Fibroblast of villous mesenchyme (primary cell): ENCODE measurements around the gene SKAP1. TPM values are rescaled to one million over a fixed set of nuclear protein-coding genes. Genes with fewer than 3 reads are reported as not detected.

ENCODE experiments used
- DNase-seq: peaks from one replicate; pipeline ENCODE4 v3.0.0-alpha.2; 2010; ENCODE audit warnings: low read depth
- H3K4me3 ChIP-seq: 2 replicates; pipeline ENCODE4 v1.5.1; 2011; ENCODE audit warnings: low read depth, mild to moderate bottlenecking, low read length
- total RNA-seq: library from RNA; depleted of rRNA; stranded (reverse); fragments of >200 nt; gene quantifications from 2 replicates; pipeline ENCODE4 v1.2.3, GENCODE V29; 2012
- TF ChIP-seq, protein P1 (sequence below): IDR thresholded peaks from 2 replicates; pipeline ENCODE4 v1.5.1; 2012; ENCODE audit warnings: low read depth, mild to moderate bottlenecking, low read length; ENCODE audit not compliant: insufficient read depth

The SKAP1 gene
- total RNA-seq, 1 donor, result not detected

DNA sequence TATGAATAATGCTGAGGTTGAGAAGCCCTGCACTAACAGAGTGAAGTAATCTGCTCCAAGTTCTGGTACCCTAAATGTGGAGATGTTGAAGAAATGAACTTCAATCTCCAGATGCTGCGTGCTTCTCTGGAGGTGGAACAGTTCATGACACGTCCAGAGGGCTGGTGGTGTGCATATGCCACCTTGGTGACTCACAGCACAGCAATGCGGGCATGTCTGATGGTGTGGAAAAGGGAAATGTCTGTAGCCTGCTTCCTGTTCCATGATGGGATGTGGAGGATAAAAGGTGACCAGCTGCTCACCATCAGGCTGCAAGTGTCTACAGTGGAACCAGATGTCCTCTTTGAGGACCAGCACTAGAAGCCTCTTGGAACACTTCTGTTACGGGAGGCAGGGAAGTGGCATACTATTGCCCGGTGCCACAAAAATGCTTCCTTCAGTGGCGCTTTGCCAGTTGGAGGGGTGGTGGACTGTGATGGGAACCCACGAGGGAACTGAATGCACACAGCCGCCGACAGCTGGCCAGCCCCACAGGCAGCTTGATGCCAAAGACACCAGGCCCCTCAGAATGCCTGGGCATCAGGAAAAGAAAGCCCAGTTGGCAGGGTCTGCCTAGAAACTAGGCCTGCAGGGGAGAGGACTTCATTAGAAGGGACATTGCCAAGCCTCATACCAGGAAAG, 302.5 kb downstream of the SKAP1 start:
- H3K4me3 ChIP-seq, result no peak overlapping the region
- no peak for DNase-seq
- TF ChIP-seq, protein P1, sequence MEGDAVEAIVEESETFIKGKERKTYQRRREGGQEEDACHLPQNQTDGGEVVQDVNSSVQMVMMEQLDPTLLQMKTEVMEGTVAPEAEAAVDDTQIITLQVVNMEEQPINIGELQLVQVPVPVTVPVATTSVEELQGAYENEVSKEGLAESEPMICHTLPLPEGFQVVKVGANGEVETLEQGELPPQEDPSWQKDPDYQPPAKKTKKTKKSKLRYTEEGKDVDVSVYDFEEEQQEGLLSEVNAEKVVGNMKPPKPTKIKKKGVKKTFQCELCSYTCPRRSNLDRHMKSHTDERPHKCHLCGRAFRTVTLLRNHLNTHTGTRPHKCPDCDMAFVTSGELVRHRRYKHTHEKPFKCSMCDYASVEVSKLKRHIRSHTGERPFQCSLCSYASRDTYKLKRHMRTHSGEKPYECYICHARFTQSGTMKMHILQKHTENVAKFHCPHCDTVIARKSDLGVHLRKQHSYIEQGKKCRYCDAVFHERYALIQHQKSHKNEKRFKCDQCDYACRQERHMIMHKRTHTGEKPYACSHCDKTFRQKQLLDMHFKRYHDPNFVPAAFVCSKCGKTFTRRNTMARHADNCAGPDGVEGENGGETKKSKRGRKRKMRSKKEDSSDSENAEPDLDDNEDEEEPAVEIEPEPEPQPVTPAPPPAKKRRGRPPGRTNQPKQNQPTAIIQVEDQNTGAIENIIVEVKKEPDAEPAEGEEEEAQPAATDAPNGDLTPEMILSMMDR, result no peak

DNA sequence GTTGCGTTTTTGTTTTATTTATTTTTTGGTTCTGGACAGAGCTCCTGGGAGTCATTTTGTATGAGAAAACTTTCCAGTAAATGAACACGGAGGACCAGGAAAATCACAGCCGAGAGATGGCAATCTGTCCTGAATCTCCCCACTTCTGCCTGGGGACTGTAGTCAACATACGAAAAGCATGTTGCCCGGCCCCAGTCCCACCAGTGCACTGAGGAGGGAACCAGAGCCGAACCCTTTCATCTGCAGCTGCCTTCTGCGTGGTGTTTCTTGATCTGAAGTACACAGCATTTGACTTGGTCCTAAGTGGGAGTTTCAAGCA, 303.5 kb downstream of the SKAP1 start:
- H3K4me3 ChIP-seq, result no peak overlapping the region
- TF ChIP-seq, protein P1, result no peak
- DNase-seq, result no peak

DNA sequence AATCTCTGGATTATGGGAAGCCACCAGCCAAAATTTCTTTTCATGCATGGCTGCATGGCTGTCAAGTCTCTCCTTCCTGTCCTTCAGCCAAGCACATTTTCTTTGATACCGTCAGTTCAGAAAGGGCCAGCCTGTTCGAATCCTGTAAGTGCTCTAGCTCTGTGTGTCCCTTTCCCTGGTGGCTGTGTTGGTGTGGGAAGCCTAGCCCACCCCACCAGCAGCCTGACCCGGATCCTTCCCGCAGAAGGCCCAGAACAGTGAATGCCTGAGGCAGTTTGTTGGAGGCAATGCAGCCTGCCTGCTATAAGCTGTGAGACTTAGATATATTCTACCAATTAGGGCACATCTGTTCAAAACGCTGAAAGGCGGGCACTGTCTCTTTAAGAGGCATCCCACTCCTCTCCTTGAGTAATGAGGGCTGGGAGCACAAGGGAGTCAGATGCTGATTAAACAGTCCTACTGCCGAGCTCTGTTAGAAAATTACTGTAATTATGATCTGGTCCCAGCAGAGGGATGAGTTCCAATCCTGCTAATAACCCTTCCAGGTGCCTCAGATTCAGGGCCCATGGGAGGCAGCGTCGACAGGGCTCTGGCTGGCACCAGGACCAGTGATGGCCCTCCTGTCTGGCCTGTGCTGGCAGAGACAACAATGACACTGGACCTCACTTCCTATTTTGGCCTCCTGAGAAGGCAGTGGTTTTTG, 304.0 kb downstream of the SKAP1 start:
- TF ChIP-seq, protein P1, result no peak
- no peak overlapping the region for H3K4me3 ChIP-seq
- no peak for DNase-seq

DNA sequence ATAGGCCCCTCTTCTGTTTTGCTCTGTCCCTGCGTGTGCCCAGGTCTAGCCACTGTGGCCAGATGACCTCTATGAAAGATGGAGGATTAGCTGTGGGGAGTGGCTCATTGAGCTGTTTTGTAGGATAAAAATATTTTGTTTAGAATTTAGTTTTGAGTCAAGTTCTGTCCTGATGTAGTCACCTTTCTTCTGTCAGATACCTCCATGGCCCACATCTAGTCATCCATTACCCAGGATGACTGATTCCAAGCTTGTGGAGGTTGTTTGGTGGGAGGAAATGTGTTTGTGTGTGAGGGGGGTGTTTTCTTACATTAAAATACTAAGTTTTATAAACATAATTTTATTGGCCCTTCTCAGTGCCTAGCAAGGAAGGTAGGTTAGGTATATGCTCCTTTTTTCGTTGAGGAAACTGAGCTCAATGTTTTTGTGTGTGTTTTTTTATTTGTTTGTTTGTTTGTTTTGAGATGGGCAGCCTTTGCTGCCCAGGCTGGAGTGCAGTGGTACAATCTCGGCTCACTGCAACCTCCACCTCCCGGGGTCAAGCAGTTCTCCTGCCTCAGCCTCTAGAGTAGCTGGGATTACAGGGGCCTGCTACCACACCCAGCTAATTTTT, 306.1 kb downstream of the SKAP1 start:
- no peak for DNase-seq
- TF ChIP-seq, protein P1, result no peak
- H3K4me3 ChIP-seq, result no peak overlapping the region

DNA sequence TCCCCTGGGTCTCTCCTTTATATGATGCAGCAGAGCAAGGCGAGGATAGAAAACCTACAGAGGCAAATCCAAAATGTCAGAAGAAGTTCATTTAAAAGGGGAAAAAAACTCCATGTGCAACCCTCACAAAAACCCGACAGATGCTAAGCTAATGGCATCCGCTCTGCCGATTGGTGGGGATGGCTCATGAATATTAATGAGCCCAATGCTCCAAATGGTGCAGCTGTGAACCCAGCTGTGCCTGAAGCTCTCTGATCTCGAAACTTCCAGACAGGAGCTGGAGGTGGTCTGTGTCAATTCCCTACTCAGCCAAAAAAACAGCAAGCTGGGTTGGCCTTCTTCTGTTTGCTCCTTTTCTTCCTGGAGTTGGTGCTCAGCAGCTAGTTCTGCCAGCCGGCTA, 306.9 kb downstream of the SKAP1 start:
- no peak for DNase-seq
- TF ChIP-seq, protein P1, result no peak
- H3K4me3 ChIP-seq, result no peak overlapping the region

DNA sequence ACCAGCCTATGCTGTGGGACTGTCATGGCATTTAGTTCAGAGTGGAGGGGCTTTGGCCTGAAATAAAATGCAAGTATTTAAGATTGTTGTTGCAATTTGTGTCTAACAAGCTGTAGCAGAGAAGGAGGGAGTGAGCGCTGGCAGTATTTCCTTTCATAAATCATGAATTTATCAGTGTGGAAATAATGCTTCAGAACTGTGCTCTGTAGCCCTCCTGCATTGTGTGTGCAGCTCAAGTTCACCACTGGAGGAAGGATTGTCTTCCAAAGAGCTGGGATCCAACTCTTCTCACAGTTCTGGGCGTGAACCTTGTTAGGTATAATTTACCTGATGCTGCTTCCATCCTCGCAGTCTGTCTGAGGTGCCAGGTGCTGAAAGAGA, 307.4 kb downstream of the SKAP1 start:
- TF ChIP-seq, protein P1, result no peak
- DNase-seq, result no peak
- H3K4me3 ChIP-seq, result no peak overlapping the region
